Endometrium (tissue), 2 donors: Measurements from ENCODE around the gene MLN.

ENCODE experiments used
- FAIRE-seq: peaks from 2 replicates; lab custom pipeline; 2012; peaks lifted over from hg19 to GRCh38; lab: Jason Lieb, UNC
- donor health status: control.
- donor health status: control.

Gene MLN

DNA sequence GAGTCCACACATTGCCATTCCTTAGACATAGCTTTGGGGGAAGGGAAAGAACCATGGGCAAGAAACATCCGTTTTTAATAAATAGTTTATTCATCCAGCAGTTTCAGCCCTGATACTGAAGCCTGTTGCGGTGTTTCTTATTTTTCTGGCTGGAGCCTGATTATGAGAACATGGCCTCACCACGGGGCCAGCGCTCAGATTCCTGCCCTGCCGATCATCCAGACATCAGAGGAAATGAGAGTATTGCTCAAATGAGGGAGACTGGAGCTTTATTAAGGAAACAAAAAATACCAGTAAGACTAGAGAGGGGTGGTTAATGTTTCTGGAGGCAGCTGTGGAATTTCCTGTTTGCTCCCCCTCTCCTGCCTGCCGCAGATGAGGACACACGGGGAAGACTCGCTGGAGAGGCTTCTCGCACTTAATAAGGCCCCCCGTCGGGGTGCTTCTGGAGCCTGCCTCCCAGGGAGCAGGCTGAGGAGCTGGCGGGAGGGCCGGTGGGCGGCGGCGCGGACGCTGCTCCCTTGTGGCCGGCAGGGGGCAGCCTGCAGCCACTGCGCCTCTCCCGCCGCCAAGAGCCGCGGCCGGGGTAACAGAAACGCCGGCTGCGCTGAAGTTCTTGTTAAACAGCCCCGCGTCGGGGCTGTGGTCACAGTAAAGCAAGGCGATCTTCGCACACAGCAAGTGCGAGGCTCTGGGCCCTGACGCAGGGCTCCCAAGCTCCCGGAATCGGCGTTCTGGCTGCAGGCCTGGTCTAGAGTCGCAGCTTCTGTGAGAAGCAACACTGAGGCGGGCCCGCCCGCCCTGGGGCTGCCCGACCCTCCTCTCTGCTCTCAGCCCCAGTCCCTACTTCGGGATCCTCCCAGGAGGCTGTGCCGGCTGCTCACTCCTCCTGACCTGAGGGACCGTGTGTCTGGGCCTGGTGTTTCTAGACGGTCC, 32.4 kb downstream of the MLN start:
- no peak for FAIRE-seq

GRCh38 chr6:33770833-33771145, 33.0 kb downstream of the MLN start:
- FAIRE-seq, result no peak

GRCh38 chr6:33770124-33770832, 33.5 kb downstream of the MLN start:
- no peak for FAIRE-seq

DNA sequence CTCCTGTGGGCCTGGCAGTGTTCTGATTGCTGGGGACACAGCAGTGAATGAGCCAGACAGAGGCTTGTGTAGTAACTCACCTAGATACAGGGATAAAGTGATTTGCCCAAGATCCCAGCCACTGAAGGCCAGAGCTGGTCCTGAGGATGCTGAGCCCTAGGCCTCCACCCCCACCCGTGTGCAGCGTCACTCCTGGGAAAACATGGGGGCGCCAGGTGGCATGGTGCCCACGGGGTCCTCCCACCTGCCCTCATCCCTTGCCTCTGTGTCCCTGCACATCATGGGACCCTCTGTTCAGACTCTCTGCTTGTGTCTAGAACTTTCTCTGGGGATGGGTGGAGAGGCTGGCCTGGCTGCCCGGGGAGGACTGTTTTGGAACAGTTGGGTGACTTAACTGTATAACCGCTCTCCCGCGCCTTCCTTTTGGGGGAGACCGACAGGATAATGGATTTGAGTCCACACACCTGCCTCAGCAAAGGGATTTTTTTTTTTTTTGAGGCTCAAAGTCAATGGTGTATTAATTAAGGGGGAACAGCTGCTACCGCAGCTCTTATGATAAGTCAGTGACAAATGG, 34.5 kb downstream of the MLN start:
- FAIRE-seq, result no peak

- no peak for FAIRE-seq
These were observed 35.1 kb downstream of the MLN start for GRCh38 chr6:33768644-33769120.

DNA sequence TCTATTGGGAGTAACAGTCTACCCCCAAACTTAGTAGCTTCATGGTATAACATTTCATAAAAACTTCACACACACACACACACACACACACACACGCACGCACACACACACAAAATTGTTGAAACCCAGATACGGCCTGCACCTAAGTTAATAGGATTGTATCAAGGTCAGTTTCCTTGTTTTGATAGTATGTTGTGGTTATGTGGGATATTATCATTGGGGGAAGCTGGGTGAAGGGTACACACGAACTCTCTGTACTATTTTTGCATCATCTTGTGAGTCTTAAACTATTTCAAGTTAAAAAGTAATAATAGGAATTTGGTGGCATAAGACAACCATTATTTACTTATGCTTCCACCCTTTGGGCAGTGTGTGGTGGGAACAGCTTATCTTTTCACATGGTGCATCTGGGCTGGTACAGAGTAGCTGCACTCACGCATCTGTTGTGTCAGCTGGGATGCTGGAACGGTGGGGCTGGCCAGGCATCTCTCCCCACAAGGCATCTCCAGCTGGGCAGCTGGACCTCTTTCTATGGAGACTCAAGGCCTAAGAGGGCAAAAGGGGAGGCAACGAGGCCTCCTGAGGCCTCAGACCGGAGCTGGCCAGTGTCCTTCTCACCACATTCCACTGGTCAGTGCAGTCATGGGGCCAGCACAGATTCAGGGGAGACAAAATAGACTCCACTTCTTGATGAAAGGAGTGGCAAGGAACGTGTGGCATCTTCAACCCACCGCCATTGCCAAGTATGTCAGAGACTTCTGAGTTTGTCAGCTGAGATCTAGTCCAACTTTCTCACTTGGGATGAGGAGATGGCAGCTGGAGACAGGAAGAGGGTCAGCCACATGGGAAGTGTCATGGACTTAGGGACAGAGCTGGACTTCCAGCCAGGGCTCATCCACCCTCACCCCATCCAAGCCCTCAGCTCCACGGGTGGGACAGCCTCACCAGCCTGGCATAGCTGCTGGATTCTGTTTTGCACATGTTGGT, 36.6 kb downstream of the MLN start:
- no peak for FAIRE-seq

GRCh38 chr6:33765368-33765767, 38.4 kb downstream of the MLN start:
- no peak for FAIRE-seq

DNA sequence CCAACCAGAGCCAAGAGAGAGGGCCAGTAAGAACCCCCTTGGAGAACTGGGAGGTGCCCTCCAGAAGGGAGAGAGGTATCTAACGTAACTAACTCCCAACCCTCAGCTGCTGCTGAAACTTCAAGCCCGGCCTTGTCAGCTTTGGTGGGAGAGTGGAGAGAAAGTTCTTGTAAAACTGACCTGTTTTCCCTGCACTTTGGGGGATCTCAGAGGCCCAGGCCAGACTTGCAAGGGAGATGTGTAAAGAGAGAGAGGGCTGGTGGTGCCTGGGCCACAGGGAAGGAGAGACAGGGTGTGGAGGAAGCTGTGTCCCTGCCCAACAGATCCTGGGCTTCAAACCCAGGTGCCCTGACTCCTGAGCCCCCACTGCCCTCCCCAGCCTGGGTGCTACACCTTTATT, 39.8 kb downstream of the MLN start:
- FAIRE-seq, result no peak

DNA sequence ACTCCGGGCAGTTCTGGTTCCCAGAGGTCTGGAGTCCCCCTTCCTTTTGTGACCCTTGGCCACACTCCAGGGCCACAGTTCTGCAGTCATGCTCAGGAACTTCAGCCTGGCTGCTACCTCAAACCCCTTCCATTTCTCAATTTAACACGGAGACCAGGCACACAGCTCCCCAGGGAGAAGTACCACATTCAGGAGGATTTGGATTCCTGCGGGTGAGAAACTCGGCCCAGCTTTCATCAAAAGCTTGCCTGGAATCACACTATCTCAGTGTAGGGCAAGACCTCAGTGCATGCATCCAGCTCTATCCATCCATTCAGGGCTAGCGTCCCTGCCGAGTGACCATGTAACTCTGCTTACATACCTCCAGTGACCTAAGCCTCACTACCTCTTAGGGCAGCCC, 40.3 kb downstream of the MLN start:
- no peak for FAIRE-seq

- FAIRE-seq, result no peak
These were observed 41.1 kb downstream of the MLN start for GRCh38 chr6:33762713-33763112.

- no peak for FAIRE-seq
These were observed 41.7 kb downstream of the MLN start for GRCh38 chr6:33761922-33762629.

GRCh38 chr6:33761581-33761921, 42.3 kb downstream of the MLN start:
- FAIRE-seq, result no peak

GRCh38 chr6:33759887-33760629, 43.7 kb downstream of the MLN start:
- FAIRE-seq, result no peak

DNA sequence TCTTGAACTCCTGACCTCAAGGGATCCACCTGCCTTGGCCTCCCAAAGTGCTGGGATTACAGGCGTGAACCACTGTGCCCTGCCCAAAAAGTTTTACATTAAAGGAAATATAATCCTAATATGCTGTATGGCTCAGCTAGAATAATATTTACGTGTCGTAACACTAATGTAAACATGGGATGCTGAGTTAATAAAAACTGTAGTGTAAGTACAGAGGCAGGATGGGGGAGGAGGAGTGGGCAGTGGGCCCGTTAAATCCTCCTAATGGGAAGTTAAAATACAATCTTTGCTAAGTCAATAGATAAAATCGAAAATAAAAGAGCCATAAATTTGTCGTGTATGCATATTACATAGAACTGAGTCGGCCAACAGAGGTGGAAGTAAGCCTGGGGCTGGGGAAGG, 45.0 kb downstream of the MLN start:
- no peak for FAIRE-seq

DNA sequence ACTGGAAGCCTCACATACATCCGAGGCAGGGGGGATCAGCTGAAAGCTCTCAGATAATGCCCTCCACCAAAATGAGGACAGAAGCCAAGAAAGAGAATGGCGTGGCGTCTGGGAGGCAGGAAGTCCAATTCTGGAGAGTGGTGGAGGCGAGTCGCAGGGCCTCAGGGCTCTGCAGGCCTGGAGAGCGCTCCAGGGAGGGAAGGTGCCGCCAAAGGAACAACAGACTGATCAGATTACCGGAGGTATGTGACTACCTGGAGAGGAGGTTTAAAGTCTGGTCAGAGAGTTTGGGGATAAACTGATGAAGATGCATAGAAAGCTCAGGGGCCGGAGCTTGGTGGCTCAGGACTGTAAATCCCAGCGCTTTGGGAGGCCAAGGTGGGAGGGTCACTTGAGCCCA, 45.9 kb downstream of the MLN start:
- no peak for FAIRE-seq

DNA sequence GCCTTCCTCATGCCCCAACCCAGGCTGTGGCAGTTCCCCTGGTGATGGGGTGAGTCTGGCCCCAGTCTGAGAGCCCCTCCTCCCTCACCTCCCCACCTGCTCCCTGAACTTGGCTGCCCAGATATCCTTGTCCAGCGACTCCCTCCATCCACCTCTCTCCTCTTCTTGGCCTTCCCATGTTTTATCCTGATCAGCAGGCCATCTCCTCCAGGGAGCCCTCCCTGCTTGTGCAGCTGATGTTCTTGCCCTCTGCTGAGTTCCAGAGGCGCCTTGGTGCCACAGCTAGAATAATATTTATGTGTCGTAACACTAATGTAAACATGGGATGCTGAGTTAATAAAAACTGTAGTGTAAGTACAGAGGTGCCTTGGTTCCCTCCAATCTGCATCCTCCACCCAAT, 46.7 kb downstream of the MLN start:
- FAIRE-seq, result no peak

DNA sequence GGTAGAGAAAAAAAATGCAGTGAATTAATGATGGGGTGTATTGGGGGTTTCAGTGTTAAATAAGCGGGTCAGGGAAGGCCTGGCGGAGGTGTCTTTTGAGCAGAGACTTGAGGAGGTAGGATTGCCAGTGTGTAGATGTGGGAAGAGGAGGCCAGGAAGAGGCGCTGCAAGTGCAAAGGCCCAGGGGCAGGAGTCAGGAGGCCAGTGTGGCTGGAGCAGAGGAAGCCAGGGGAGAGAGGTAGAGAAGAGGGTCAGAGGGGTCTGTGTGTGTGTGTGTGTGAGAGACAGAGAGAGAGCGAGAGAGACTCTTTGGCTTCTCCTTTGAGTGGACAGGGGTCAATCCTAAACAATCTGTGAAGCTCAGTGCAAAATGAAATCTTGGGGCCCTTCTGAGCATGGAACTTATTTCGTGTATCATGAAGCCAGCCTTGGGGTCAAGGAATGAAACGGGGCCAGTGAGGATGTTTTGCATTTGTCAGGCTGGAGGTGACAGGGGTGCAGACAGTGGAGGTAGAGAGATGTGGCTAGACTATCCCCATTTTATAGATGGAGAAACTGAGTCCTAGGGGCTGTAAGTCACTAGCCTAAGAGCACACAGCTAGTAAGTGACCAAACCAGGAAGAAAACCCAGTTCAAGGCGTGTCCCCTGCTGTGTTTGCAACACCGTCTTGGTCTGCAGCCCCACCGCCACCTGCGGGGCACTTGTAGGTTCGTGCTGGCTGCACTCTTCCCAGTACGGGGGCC, 47.4 kb downstream of the MLN start:
- no peak for FAIRE-seq

GRCh38 chr6:33755070-33755869, 48.5 kb downstream of the MLN start:
- FAIRE-seq, result no peak

GRCh38 chr6:33754222-33754621, 49.6 kb downstream of the MLN start:
- FAIRE-seq, result no peak
